HFF-Myc (cell line): Measurements from ENCODE around the gene AGAP1.

Experiments used
- DNase-seq: peaks from one replicate; pipeline ENCODE4 v3.0.0-alpha.2; 2011; ENCODE audit warnings: low read depth; ENCODE audit errors: extremely low read depth
- H3K4me3 ChIP-seq: replicated peaks from 2 replicates; pipeline ENCODE4 v1.5.1; 2011; ENCODE audit warnings: low read depth, mild to moderate bottlenecking, control low read depth, low read length
- TF ChIP-seq, protein P1 (sequence below): IDR thresholded peaks from 2 replicates; pipeline ENCODE4 v1.5.1; 2012; ENCODE audit warnings: mild to moderate bottlenecking, low read depth, low read length, control low read depth; ENCODE audit errors: missing control alignments

AGAP1 gene

GRCh38 chr2:235485362-235485761 is 8.5 kb upstream of the AGAP1 start:
- TF ChIP-seq, protein P1, sequence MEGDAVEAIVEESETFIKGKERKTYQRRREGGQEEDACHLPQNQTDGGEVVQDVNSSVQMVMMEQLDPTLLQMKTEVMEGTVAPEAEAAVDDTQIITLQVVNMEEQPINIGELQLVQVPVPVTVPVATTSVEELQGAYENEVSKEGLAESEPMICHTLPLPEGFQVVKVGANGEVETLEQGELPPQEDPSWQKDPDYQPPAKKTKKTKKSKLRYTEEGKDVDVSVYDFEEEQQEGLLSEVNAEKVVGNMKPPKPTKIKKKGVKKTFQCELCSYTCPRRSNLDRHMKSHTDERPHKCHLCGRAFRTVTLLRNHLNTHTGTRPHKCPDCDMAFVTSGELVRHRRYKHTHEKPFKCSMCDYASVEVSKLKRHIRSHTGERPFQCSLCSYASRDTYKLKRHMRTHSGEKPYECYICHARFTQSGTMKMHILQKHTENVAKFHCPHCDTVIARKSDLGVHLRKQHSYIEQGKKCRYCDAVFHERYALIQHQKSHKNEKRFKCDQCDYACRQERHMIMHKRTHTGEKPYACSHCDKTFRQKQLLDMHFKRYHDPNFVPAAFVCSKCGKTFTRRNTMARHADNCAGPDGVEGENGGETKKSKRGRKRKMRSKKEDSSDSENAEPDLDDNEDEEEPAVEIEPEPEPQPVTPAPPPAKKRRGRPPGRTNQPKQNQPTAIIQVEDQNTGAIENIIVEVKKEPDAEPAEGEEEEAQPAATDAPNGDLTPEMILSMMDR: no peak
- no peak for DNase-seq
- H3K4me3 ChIP-seq: no peak overlapping the region

- no peak overlapping the region for H3K4me3 ChIP-seq
- no peak for DNase-seq
- TF ChIP-seq, protein P1: no peak
Measured at GRCh38 chr2:235486729-235487128, 7.1 kb upstream of the AGAP1 start.

DNA sequence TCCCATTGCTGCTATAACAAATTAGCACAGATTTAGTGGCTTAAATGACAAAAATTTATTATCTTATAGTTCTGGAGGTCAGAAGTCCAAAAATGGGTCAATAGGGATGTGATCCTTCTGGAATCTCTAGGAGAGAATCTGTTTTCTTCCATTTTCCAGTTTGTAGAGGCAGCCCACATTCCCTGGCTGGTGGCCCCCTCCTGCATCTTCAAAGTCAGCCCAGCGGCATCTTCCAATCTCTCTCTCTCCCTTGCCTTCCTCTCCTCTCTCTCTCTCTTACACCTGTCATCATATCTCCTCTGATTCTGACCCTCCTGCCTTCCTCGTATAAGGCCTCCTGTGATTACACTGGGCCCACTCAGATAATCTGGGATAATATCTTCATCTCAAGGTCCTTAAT is 3.9 kb upstream of the AGAP1 start:
- no peak for DNase-seq
- H3K4me3 ChIP-seq: no peak overlapping the region
- TF ChIP-seq, protein P1: no peak

GRCh38 chr2:235492850-235493344 is 946 bp upstream of the AGAP1 start:
- no peak for DNase-seq
- H3K4me3 ChIP-seq: peak overlapping the region; percentile 47
- TF ChIP-seq, protein P1: no peak

DNA sequence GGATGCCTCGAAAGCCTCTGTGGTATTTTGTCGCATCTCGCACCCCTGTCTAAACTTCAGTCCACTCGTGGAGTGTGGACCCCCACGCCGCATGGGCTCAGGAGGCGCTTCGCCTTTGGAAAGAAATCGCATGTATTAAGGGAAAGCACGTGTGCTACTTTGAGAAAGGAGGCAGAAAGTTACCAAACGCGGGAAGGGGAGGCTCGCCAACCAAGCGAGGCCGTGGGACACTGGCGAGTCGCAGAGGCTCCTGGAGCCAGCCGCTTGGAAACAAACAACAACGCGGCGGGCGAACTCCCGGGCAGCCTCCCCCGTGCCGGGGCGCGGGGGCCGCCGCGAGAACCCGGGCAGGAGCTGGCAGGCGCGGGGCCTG is 455 bp upstream of the AGAP1 start:
- DNase-seq: no peak
- H3K4me3 ChIP-seq: peak overlapping the region; percentile 47
- TF ChIP-seq, protein P1: no peak

DNA sequence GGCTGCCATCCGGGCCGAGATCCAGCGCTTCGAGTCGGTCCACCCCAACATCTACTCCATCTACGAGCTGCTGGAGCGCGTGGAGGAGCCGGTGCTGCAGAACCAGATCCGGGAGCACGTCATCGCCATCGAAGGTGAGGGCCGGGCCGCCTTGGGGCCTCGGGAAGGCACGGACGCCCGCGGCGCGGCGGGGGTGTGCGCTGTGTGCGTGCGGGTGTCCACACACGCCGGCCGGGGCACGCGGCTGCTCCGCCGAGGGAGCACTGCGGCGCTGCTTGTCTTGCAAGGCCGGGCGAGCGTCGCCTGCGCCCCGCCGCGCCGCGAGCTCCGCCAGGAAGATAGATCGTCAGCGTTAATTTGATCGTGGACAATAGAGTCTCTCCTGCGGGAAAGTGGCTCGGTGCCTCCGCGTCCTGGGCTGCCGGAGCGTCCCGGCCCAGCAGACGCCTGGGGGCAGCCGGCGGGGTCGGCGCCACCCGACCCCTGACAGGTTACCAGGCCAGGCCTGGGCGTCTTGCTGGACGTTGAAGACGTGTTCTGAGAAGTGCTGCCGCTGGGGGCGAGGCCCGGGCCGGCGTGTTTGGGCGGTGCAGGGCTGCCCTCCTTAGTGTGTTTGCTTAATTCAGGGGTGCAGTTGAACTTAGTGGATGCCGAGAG is 1.0 kb downstream of the AGAP1 start:
- TF ChIP-seq, protein P1: no peak
- DNase-seq: no peak
- H3K4me3 ChIP-seq: peak overlapping the region; percentile 63
